ENCODE results near the gene MRC1. TPM values are rescaled to one million over a fixed set of nuclear protein-coding genes. Genes with fewer than 3 reads are reported as not detected.
A peak's percentile ranks its signal among the peaks of the same experiment; 100 is the strongest.

Gene MRC1
- polyA plus RNA-seq, 3 donors = 0.11 to 0.41 (median 0.34) TPM

DNA sequence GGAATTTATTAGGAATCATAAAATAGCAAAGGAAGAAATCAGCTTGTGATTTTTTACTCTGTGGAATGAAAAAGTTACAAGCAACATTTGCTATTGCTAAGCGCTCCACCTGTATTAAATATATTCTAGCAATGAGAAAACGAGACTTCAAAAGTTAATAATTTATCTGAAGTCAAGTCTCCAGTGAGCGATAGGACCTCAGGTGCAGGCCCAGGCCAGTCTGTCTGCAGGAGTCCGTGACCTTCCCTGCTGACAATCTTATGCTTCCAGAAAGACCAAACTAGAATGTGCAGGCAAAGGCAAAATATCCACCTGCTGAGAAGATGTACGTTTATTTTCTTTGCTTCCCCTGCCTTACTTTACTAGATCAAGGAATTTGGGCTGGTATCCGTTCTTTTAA lies 22.7 kb downstream of the MRC1 start:
- no peaks in the 10 kb centered on the region for H3K9me3 ChIP-seq (replicated peaks in 1 of 2; ENCODE audit: control insufficient read depth in 1 of 2, insufficient read depth in 1 of 2, low read length in 2 of 2)
- DNase-seq = no peak
- Mint-ChIP-seq H3K4me1 (peaks cover 53% of the 10 kb centered on the region), H3K4me3 (no peak overlapping the region), H3K27ac (peak overlapping the region in 4 of 7 donors; percentile 35 to 84 (median 77)), H3K27me3 (ENCODE audit: low read depth in 3 of 3) (peaks cover 0 to 10% (median 3%) of the 10 kb centered on the region in 3 donors), H3K9me3 (peaks cover 0 to 2% (median 1%) of the 10 kb centered on the region in 7 donors), H3K36me3 (no peaks in the 10 kb centered on the region)
- no peak overlapping the region for H3K4me2 ChIP-seq (replicated peaks; ENCODE audit: extremely low read depth, low read length, poor library complexity, severe bottlenecking)
- no peak overlapping the region for H3K4me3 ChIP-seq (replicated peaks in 1 of 3; ENCODE audit: low read depth in 2 of 3, low read length in 3 of 3)
- no peaks in the 10 kb centered on the region for H3K79me2 ChIP-seq (ENCODE audit: insufficient read depth, low read length)
- H3K9ac ChIP-seq (ENCODE audit: insufficient read depth, low read length, poor library complexity, severe bottlenecking) = no peak overlapping the region
- H3K36me3 ChIP-seq (replicated peaks in 1 of 2; ENCODE audit: control insufficient read depth in 1 of 2, insufficient read depth in 2 of 2, low read length in 2 of 2) = no peaks in the 10 kb centered on the region
- intact Hi-C loops (cut with micrococcal nuclease) = loop anchor here in 1 of 2 donors (10.0 kb wide), 1 partner anchor 47 kb away; no protein-coding TSS in a partner anchor
- H3K27me3 ChIP-seq (ENCODE audit: control insufficient read depth in 2 of 2, insufficient read depth in 2 of 2, low read length in 2 of 2) = peaks cover 0 to 3% of the 10 kb centered on the region in 2 donors
- H2AFZ ChIP-seq (ENCODE audit: insufficient read depth, low read depth, low read length, poor library complexity, severe bottlenecking) = no peak overlapping the region
- TF ChIP-seq, protein P1, sequence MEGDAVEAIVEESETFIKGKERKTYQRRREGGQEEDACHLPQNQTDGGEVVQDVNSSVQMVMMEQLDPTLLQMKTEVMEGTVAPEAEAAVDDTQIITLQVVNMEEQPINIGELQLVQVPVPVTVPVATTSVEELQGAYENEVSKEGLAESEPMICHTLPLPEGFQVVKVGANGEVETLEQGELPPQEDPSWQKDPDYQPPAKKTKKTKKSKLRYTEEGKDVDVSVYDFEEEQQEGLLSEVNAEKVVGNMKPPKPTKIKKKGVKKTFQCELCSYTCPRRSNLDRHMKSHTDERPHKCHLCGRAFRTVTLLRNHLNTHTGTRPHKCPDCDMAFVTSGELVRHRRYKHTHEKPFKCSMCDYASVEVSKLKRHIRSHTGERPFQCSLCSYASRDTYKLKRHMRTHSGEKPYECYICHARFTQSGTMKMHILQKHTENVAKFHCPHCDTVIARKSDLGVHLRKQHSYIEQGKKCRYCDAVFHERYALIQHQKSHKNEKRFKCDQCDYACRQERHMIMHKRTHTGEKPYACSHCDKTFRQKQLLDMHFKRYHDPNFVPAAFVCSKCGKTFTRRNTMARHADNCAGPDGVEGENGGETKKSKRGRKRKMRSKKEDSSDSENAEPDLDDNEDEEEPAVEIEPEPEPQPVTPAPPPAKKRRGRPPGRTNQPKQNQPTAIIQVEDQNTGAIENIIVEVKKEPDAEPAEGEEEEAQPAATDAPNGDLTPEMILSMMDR (IDR thresholded peaks at IDR 0.05) = no peak
- no peaks in the 10 kb centered on the region for H4K20me1 ChIP-seq (ENCODE audit: insufficient read depth, low read length)
- peaks cover 30 to 47% of the 10 kb centered on the region in 2 donors for H3K4me1 ChIP-seq (ENCODE audit: control insufficient read depth in 1 of 2, insufficient read depth in 2 of 2, low read length in 2 of 2)
- WGBS (ENCODE audit: insufficient coverage) = 95% methylated on average over 3 of the region's 6 CpGs
- H3K27ac ChIP-seq (ENCODE audit: low read depth in 1 of 2, low read length in 2 of 2) = no peak overlapping the region

DNA sequence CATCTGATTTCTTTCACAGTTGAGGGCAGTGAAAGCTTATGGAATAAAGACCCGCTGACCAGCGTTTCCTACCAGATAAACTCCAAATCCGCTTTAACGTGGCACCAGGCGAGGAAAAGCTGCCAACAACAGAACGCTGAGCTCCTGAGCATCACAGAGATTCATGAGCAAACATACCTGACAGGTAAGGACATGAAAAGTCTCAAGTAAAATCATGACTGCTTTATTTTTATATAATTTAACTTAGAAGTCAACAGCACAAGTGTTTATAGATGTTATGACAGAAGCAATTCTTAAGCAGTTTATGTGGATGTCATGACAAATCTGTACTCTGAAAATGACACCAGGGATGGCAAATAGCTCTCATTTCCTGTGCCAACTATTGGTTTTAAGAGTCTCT lies 24.5 kb downstream of the MRC1 start:
- H4K20me1 ChIP-seq (ENCODE audit: insufficient read depth, low read length) = no peaks in the 10 kb centered on the region
- no peaks in the 10 kb centered on the region for H3K9me3 ChIP-seq (replicated peaks in 1 of 2; ENCODE audit: control insufficient read depth in 1 of 2, insufficient read depth in 1 of 2, low read length in 2 of 2)
- no peak overlapping the region for H3K27ac ChIP-seq (ENCODE audit: low read depth in 1 of 2, low read length in 2 of 2)
- intact Hi-C loops (cut with micrococcal nuclease) = loop anchor here in 1 of 2 donors (10.0 kb wide), 1 partner anchor 49 kb away; no protein-coding TSS in a partner anchor
- no peak overlapping the region for H3K9ac ChIP-seq (ENCODE audit: insufficient read depth, low read length, poor library complexity, severe bottlenecking)
- H3K4me1 ChIP-seq (ENCODE audit: control insufficient read depth in 1 of 2, insufficient read depth in 2 of 2, low read length in 2 of 2) = peaks cover 44 to 61% of the 10 kb centered on the region in 2 donors
- DNase-seq = no peak
- no peaks in the 10 kb centered on the region for H3K36me3 Mint-ChIP-seq
- H3K9me3 Mint-ChIP-seq = peaks cover 0 to 1% (median 0%) of the 10 kb centered on the region in 7 donors
- no peaks in the 10 kb centered on the region for H3K79me2 ChIP-seq (ENCODE audit: insufficient read depth, low read length)
- H3K27me3 Mint-ChIP-seq (ENCODE audit: low read depth in 3 of 3) = peaks cover 0 to 7% (median 3%) of the 10 kb centered on the region in 3 donors
- H3K27me3 ChIP-seq (ENCODE audit: control insufficient read depth in 2 of 2, insufficient read depth in 2 of 2, low read length in 2 of 2) = peaks cover 0 to 3% of the 10 kb centered on the region in 2 donors
- peaks cover 64% of the 10 kb centered on the region for H3K4me1 Mint-ChIP-seq
- H3K4me3 Mint-ChIP-seq = no peak overlapping the region
- H3K4me3 ChIP-seq (replicated peaks in 1 of 3; ENCODE audit: low read depth in 2 of 3, low read length in 3 of 3) = no peak overlapping the region
- H3K36me3 ChIP-seq (replicated peaks in 1 of 2; ENCODE audit: control insufficient read depth in 1 of 2, insufficient read depth in 2 of 2, low read length in 2 of 2) = no peaks in the 10 kb centered on the region
- no peak overlapping the region for H3K4me2 ChIP-seq (replicated peaks; ENCODE audit: extremely low read depth, low read length, poor library complexity, severe bottlenecking)
- TF ChIP-seq, protein P1 (IDR thresholded peaks at IDR 0.05) = no peak
- 100% methylated on average over 6 of the region's 6 CpGs for WGBS (ENCODE audit: insufficient coverage)
- no peak overlapping the region for H3K27ac Mint-ChIP-seq
- H2AFZ ChIP-seq (ENCODE audit: insufficient read depth, low read depth, low read length, poor library complexity, severe bottlenecking) = no peak overlapping the region

All from CD14-positive monocyte (primary cell).